Osteocyte (in vitro differentiated cells): ENCODE data around the gene DYRK1A. TPM values are rescaled to one million over a fixed set of nuclear protein-coding genes. Genes with fewer than 3 reads are reported as not detected.
"Not testable (repeated sequence)": the region's sequence is repeated elsewhere in the genome, so short reads cannot be mapped to it uniquely, and the experiment has no call there.

Source experiments
- DNase-seq: peaks from one replicate; pipeline ENCODE4 v3.0.0; 2021; ENCODE audit warnings: mixed read lengths; ENCODE audit not compliant: unreplicated experiment; ENCODE audit errors: extremely low spot score
- H3K27ac Mint-ChIP-seq: one replicate; pipeline ENCODE4 v1.8.0; 2021; ENCODE audit warnings: mild to moderate bottlenecking, mixed read lengths; ENCODE audit not compliant: unreplicated experiment
- H3K27me3 Mint-ChIP-seq: one replicate; pipeline ENCODE4 v1.8.0; 2021; ENCODE audit warnings: mixed read lengths; ENCODE audit not compliant: unreplicated experiment
- H3K36me3 Mint-ChIP-seq: one replicate; pipeline ENCODE4 v1.8.0; 2021; ENCODE audit warnings: mixed read lengths; ENCODE audit not compliant: unreplicated experiment
- H3K4me1 Mint-ChIP-seq: one replicate; pipeline ENCODE4 v1.8.0; 2021; ENCODE audit warnings: mixed read lengths; ENCODE audit not compliant: unreplicated experiment
- H3K4me3 Mint-ChIP-seq: one replicate; pipeline ENCODE4 v1.8.0; 2021; ENCODE audit warnings: mild to moderate bottlenecking, moderate library complexity, mixed read lengths; ENCODE audit not compliant: unreplicated experiment
- H3K9me3 Mint-ChIP-seq: one replicate; pipeline ENCODE4 v1.8.0; 2021; ENCODE audit warnings: mixed read lengths; ENCODE audit not compliant: unreplicated experiment
- long read RNA-seq: library from polyadenylated mRNA; unstranded; transcript quantifications from one replicate; pipeline ENCODE4 v2.0.0, GENCODE V29; 2021
- total RNA-seq: library from RNA; stranded (reverse); gene quantifications from 2 replicates; pipeline ENCODE4 v1.2.1, GENCODE V29; 2021
- TF ChIP-seq, protein P1 (sequence below): fragments of 200-600 bp; sonication (generic); IDR thresholded peaks from 2 replicates; pipeline ENCODE4 v1.5.0; 2021; ENCODE audit warnings: antibody characterized with exemption, mild to moderate bottlenecking, moderate library complexity

Gene DYRK1A
- total RNA-seq, result 58.4 and 63.2 TPM in 2 replicates
- long read RNA-seq, partial matches to known transcripts, result 0 of 19 reads
- long read RNA-seq, other reads (novel, unspliced or antisense), result 18 of 19 reads

DNA sequence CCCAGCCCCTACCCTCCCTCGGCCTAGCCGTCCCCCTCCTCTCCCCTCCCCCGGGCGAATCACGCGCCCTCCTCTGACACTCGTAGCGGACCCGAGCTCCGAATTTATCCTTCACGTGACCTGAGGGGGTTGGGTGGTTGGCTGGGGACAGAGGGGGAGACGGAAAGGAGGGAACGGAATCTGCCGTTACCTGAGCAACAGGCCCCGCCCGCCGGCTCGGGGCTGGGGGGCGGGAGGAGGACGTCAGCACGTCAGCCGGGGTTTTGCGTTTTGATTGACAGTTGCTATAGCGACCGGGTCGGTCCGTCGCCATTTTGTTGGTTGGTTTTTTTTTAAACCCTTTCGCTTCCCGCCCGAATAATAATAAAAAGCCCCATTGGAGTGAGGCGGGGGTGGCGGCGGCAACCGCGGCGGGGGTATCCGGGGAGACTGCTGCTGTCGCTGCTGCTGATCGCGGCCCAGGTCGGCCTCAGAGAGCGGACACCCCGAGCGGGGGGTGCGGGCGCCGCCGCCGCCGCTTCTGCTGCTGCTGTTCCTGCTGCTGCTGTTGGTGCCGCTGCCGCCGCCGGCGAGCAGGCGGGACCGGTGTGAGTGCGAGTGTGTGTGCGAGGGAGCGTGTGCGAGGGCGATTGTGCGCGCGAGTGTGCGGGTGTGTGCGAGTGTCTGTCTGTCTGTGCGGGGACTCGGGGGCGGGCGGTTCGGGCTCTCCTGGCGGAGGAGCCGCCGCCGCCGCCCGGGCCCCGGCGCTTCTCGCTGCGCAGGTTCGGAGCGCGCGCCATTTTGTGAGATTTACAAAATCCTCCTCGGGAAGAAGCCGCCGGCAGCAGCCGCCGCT, at the start of gene DYRK1A:
Gene DYRK1A, plus strand, starts transcription at position 292 of the 835 bp plus-strand sequence. CDS start 53,602 bp downstream, outside the sequence.
- Mint-ChIP-seq H3K4me3 (peak within 1 kb of the TSS; percentile 97), H3K36me3 (no peaks in the 10 kb centered on the region), H3K4me1 (peaks cover 37% of the 10 kb centered on the region), H3K27ac (peak within 1 kb of the TSS; percentile 98), H3K27me3 (no peaks in the 10 kb centered on the region), H3K9me3 (no peaks in the 10 kb centered on the region)
- TF ChIP-seq, protein P1, sequence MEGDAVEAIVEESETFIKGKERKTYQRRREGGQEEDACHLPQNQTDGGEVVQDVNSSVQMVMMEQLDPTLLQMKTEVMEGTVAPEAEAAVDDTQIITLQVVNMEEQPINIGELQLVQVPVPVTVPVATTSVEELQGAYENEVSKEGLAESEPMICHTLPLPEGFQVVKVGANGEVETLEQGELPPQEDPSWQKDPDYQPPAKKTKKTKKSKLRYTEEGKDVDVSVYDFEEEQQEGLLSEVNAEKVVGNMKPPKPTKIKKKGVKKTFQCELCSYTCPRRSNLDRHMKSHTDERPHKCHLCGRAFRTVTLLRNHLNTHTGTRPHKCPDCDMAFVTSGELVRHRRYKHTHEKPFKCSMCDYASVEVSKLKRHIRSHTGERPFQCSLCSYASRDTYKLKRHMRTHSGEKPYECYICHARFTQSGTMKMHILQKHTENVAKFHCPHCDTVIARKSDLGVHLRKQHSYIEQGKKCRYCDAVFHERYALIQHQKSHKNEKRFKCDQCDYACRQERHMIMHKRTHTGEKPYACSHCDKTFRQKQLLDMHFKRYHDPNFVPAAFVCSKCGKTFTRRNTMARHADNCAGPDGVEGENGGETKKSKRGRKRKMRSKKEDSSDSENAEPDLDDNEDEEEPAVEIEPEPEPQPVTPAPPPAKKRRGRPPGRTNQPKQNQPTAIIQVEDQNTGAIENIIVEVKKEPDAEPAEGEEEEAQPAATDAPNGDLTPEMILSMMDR, result no peak
- peak; percentile 100 for DNase-seq

DNA sequence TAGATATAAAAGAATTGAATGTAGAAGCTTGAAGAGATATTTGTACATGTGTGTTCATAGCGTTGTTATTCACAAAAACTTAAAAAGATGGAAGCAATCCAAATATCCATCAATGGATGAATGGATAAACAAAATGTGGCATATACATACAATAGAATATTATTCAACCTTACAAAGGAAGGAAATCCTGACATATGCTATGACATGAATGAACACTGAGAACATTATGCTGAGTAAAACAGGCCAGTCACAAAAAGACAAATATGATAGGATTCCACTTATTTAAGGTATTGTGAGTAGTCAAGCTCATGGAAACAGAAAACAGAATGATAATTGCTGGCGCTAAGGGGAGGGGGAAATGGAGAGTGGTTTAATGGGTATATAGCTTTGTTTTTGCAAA, 47.0 kb upstream of the DYRK1A start:
- no peaks in the 10 kb centered on the region for H3K27me3 Mint-ChIP-seq
- H3K9me3 Mint-ChIP-seq, result peaks cover 22% of the 10 kb centered on the region

DNA sequence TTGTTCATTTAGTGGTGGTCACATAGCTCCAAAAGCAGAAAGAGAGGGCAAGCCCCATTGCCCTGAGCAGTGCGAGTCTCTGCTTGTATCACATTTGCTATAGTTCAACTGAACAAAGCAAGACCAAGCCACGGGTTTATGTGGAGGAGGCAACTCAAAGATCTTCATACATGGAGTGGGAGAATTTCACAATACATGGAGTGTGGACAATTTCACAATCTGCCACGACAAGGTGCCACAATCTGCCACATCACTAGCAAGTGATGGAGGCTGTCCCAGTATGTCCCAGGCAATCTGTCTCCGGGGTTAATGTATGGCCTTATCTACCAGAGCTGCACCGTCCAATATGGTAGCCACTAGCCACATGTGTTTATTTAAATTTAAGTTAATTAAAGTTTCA, 44.5 kb upstream of the DYRK1A start:
- peaks cover 4% of the 10 kb centered on the region for H3K36me3 Mint-ChIP-seq
- H3K27ac Mint-ChIP-seq, result no peak overlapping the region
- DNase-seq, result no peak
- no peak overlapping the region for H3K4me3 Mint-ChIP-seq
- TF ChIP-seq, protein P1, result no peak
- H3K4me1 Mint-ChIP-seq, result no peaks in the 10 kb centered on the region
- H3K9me3 Mint-ChIP-seq, result peaks cover 19% of the 10 kb centered on the region
- H3K27me3 Mint-ChIP-seq, result no peaks in the 10 kb centered on the region

More for the DNA sequence above, 47.0 kb upstream of the DYRK1A start:
- Mint-ChIP-seq H3K4me1 (no peaks in the 10 kb centered on the region), H3K4me3 (no peak overlapping the region), H3K27ac (no peak overlapping the region), H3K36me3 (peaks cover 6% of the 10 kb centered on the region)
- TF ChIP-seq, protein P1, result no peak
- no peak for DNase-seq

DNA sequence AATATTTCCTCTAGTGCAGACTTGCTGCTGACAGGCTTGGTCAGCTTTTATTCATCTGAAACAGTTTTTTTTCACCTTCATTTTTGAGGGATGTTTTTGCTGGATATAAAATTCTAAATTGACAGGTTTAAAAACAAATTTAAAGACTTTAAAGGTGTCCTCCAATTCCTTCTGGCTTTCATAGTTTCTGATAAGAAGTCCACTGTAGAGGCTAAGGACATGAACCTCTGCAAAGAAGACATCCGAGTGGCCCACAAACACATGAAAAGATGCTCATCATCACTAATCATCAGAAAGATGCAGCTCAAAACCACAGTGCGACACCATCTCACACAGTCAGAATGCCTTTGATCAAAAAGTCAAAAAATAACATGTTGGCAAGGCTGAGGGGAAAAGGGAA, 42.0 kb upstream of the DYRK1A start:
- H3K4me3 Mint-ChIP-seq, result no peak overlapping the region
- H3K27me3 Mint-ChIP-seq, result no peaks in the 10 kb centered on the region
- peaks cover 13% of the 10 kb centered on the region for H3K9me3 Mint-ChIP-seq
- no peak for DNase-seq
- no peak overlapping the region for H3K27ac Mint-ChIP-seq
- H3K4me1 Mint-ChIP-seq, result no peaks in the 10 kb centered on the region
- H3K36me3 Mint-ChIP-seq, result no peaks in the 10 kb centered on the region
- TF ChIP-seq, protein P1, result no peak

DNA sequence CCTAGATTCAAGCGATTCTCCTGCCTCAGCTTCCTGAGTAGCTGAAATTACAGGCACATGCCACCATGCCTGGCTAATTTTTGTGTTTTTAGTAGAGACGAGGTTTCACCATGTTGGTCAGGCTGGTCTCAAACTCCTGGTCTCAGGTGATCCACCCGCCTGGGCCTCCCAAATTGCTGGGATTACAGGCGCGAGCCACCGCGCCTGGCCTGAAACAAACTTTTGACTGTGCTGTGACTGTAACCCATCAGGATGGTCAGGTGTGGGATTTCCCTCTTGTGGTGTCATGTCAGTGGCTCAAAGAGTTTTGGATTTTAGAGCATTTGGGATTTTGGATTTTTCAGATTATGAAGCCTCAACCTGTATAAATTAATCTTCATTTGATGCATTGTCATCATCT, 38.4 kb upstream of the DYRK1A start:
- not testable (repeated sequence) for H3K36me3 Mint-ChIP-seq, H3K27me3 Mint-ChIP-seq, H3K4me1 Mint-ChIP-seq, H3K27ac Mint-ChIP-seq, H3K4me3 Mint-ChIP-seq, H3K9me3 Mint-ChIP-seq, DNase-seq
